ENCODE data around the gene LYSET.
"Not testable (repeated sequence)": the region's sequence is repeated elsewhere in the genome, so short reads cannot be mapped to it uniquely, and the experiment has no call there.

Gene LYSET

DNA sequence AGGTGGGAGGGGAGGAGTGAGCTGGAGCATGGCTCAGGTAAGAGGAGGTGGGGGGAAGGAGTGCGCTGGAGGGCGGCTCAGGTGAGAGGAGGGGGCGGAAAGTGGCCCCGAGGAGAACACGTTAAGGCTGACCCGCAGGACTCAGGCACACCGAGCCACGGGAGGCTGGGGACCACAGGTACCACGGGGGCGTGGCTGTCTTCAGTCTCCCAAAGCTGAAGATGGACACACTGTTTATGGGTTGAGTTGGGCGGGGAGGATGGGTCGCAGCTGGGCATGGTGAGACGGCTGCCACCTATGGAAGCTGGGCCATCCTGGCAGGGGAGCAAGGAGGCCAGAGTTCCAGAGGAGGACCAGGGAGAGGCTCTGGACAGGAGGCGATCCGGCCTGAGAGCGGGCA lies 45.4 kb downstream of the LYSET start:
- DNase-seq: no peak

DNA sequence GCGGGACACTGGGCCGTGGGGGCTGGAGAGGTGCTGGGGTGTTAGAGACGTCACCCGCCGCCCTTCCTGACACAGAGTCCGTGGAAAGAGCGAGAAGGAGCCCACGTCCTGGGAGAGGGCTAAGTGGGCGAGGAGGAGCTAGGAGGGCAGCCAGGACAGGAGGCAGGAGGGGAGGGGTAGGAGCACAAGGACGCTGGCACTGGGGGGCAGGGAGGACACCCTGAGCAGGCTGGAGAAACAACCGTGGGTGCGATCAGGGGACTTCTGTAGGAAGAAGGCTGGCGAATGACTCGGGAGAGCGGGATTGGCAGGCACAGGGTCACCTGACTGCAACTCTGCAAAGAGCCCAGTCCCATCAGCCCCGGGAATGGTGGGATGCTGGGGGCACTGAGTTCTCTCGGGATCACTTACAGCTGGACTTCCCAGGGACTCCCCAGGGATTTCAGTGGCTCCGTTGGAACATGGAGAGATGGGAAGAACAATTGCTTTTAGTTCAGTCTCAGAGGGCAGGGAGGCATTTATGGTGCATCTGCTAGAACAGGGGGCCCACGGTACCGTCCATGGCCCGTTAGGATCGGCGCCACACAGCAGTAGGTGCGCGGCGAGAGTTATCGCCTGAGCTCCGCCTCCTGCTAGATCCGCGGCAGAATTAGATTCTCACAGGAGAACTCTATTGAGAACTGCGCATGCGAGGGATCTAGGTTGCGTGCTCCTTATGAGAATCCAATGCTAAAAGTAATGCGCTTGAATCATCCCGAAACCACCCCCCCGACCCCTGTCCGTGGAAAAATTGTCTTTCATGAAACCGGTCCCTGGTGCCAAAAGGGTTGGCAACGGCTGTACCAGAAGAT lies 46.2 kb downstream of the LYSET start:
- DNase-seq: no peak

- no peak for DNase-seq
Measured at GRCh38 chr14:93232159-93232558, 47.0 kb downstream of the LYSET start.

DNA sequence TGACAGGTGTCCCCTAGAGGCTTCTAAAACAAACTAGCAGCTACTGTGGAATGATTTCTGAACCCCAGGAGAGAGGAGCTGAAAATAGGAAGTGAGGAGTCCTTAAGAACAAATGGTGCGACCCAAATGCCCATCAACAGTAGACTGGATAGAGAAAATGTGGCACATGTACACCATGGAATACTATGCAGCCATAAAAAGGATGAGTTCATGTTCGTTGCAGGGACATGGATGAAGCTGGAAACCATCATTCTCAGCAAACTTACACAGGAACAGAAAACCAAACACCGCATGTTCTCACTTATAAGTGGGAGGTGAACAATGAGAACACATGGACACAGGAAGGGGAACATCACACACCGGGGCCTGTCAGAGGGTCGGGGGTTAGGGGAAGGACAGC lies 48.0 kb downstream of the LYSET start:
- DNase-seq: not testable (repeated sequence)

DNA sequence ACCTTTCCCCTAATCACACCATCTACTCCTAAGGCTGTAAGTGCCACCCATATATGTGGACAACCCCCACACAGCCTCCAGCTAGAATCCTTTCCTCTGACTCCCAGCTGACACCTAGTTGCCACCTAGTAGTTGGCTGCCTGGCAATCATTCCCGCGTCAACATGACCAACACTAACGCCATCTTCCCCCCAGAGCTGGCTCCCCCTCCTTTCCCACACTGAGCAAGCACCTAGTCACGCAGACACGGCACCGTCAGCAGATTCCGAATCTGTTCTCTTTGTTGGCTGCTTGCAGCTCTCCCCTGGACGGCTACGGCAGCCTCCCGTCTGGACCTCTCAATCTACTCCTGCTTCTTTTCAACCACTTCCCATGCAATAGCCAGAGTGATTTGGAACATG lies 49.7 kb downstream of the LYSET start:
- no peak for DNase-seq
